Ovary (tissue), 9 donors: ENCODE data around the gene UGGT2. TPM values are rescaled to one million over a fixed set of nuclear protein-coding genes. Genes with fewer than 3 reads are reported as not detected.

Experiments
- DNase-seq, 5 donors: peaks; one replicate each; pipeline ENCODE4 v3.0.0-alpha.2; 2019 to 2020
- H3K27ac ChIP-seq, 2 donors: fragments of 200-600 bp; one replicate each; pipeline versions ENCODE4 v1.5.1 to v1.8.0; 2019 to 2022
- H3K27me3 ChIP-seq: fragments of 200-600 bp; one replicate; pipeline ENCODE4 v1.8.0; 2022
- H3K36me3 ChIP-seq: fragments of 200-600 bp; sonication (generic); one replicate; pipeline ENCODE4 v1.5.1; 2019
- H3K4me1 ChIP-seq: one replicate; pipeline ENCODE4 v1.8.1; 2013; ENCODE audit warnings: mild to moderate bottlenecking, moderate library complexity; ENCODE audit not compliant: insufficient read depth
- H3K4me3 ChIP-seq: fragments of 200-600 bp; sonication (generic); one replicate; pipeline ENCODE4 v1.5.1; 2017
- H3K9me3 ChIP-seq, 2 donors: fragments of 200-600 bp in 1 of 2; sonication (generic) in 1 of 2; one replicate each; pipeline versions ENCODE4 v1.5.1 to v1.8.1; 2013 to 2019; ENCODE audit warnings: mild to moderate bottlenecking in 1 of 2, moderate library complexity in 1 of 2
- EP300 ChIP-seq: sonication (generic); formaldehyde crosslinking; IDR thresholded peaks from one replicate; pipeline ENCODE4 v1.6.1; 2017; ENCODE audit warnings: antibody characterized with exemption
- POLR2A ChIP-seq: fragments of 450-650 bp; IDR thresholded peaks from one replicate; pipeline ENCODE4 v1.6.1; 2017; ENCODE audit warnings: antibody characterized with exemption, mild to moderate bottlenecking, moderate library complexity
- WGBS, 3 donors: extraction: QIAGEN DNeasy Blood & Tissue Kit in 1 of 3; methylation state at CpG; one replicate each; pipeline versions ENCODE4 v1.1.5 to v1.1.7; 2013 to 2017; 5-methylcytosine and 5-hydroxymethylcytosine counted together
- intact Hi-C, 4 donors: fragments of 100-400 bp; cut with DNase I; formaldehyde crosslinking; loops; one replicate each; pipeline versions ENCODE4 v1.11.0 to v1.15.1; 2022 to 2023
- polyA plus RNA-seq, 2 donors: library from polyadenylated mRNA; stranded (reverse); fragments of 200-250 nt in 1 of 2; fragments of 350-450 nt in 1 of 2; fragmentation: Illumina TruSeq in 1 of 2; extraction: RNeasy Lipid Tissue Mini Kit (QIAGEN cat#74804) in 1 of 2; gene quantifications; one replicate each; pipeline ENCODE4 v1.2.3, GENCODE V29; 2013 to 2014
- total RNA-seq, 7 donors: library from RNA; depleted of rRNA in 2 of 7; stranded (reverse); fragments of >200 nt in 2 of 7; fragmentation: NEBNext Ultra II Directional in 3 of 7; extraction: Animal tissue kit (Norgen Biotek cat#: 25700) in 3 of 7; gene quantifications; one replicate each; pipeline versions ENCODE4 v1.1.0 to v1.2.4, GENCODE V29; 2016 to 2023
- TF ChIP-seq, protein P1 (sequence below), 3 donors: fragments of 450-650 bp in 2 of 3; fragments of 200-600 bp in 1 of 3; IDR thresholded peaks; one replicate each; pipeline versions ENCODE4 v1.5.1 to v1.8.0; 2016 to 2022; ENCODE audit warnings: antibody characterized with exemption in 3 of 3, mild to moderate bottlenecking in 1 of 3
- donor health status: DM: no; HTN: no; CAD: no; lungs with moderate emphysema.
- donor health status: DM: no; HTN: no; CAD: no.
- donor health status: Bipolar disorder and iron deficiency.
- donor health status: DM: yes; HTN: yes; CAD: no.
- donor health status: DM: no; HTN: no; CAD: no.
- donor health status: DM: yes; HTN: yes; CAD: no.

The UGGT2 gene
- total and polyA plus RNA-seq, 9 donors: 7.7 to 52.6 (median 28.9) TPM

DNA sequence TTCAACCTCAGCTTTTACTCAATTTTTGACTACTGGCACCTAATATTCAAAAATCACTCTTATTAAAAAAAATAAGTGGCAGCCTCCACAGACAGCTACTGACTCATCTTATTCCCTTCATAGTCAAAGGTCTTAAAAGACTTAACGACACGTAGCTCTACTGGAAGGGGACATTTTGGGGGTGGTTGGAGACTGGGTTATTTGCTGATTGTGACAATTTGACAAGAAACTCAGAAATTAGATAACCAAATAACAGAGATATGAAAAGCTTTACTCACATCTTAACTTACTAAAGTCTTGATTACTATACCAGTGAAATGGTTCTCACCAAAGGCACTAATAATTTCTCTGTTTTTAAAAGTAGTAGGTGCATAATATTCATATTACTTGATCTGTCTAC, 25.7 kb downstream of the UGGT2 start:
- H3K36me3 ChIP-seq: no peaks in the 10 kb centered on the region
- H3K4me3 ChIP-seq: no peak overlapping the region
- no peaks in the 10 kb centered on the region for H3K9me3 ChIP-seq
- intact Hi-C loops: no loop called here
- H3K4me1 ChIP-seq: peaks cover 2% of the 10 kb centered on the region
- WGBS, 3 donors: 97 to 99% (median 97%) methylated on average over 2 of the region's 2 CpGs
- H3K27me3 ChIP-seq: no peaks in the 10 kb centered on the region
- H3K27ac ChIP-seq: no peak overlapping the region
- no peak for TF ChIP-seq POLR2A
- TF ChIP-seq EP300: no peak
- TF ChIP-seq, protein P1, sequence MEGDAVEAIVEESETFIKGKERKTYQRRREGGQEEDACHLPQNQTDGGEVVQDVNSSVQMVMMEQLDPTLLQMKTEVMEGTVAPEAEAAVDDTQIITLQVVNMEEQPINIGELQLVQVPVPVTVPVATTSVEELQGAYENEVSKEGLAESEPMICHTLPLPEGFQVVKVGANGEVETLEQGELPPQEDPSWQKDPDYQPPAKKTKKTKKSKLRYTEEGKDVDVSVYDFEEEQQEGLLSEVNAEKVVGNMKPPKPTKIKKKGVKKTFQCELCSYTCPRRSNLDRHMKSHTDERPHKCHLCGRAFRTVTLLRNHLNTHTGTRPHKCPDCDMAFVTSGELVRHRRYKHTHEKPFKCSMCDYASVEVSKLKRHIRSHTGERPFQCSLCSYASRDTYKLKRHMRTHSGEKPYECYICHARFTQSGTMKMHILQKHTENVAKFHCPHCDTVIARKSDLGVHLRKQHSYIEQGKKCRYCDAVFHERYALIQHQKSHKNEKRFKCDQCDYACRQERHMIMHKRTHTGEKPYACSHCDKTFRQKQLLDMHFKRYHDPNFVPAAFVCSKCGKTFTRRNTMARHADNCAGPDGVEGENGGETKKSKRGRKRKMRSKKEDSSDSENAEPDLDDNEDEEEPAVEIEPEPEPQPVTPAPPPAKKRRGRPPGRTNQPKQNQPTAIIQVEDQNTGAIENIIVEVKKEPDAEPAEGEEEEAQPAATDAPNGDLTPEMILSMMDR (IDR thresholded peaks at IDR 0.05): no peak
- no peak for DNase-seq

DNA sequence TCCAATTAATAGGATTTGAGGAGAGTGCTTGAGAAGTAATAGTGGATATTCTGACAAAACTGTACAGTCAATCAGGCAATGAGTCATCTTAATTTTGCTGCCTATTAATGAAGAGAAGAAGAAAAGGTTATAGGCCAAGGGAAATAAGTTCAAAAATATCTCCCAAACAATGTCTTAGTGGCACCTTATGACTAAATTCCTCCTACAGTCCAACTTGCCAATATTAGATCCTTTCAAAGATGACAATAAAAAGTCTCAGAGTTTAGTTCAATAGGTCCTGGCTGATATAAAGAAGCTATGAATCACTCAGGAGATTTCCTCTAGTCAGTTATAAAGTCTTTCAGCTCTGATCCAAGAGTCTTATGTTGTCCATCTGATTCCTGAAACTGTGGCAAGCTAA, 27.9 kb downstream of the UGGT2 start:
- intact Hi-C loops: no loop called here
- H3K27ac ChIP-seq: no peak overlapping the region
- H3K27me3 ChIP-seq: no peaks in the 10 kb centered on the region
- no peak for TF ChIP-seq POLR2A
- no peak for TF ChIP-seq EP300
- TF ChIP-seq, protein P1 (IDR thresholded peaks at IDR 0.05): no peak
- no peak overlapping the region for H3K4me3 ChIP-seq
- no peaks in the 10 kb centered on the region for H3K36me3 ChIP-seq
- H3K4me1 ChIP-seq: peaks cover 2% of the 10 kb centered on the region
- no peak for DNase-seq
- H3K9me3 ChIP-seq: no peaks in the 10 kb centered on the region

DNA sequence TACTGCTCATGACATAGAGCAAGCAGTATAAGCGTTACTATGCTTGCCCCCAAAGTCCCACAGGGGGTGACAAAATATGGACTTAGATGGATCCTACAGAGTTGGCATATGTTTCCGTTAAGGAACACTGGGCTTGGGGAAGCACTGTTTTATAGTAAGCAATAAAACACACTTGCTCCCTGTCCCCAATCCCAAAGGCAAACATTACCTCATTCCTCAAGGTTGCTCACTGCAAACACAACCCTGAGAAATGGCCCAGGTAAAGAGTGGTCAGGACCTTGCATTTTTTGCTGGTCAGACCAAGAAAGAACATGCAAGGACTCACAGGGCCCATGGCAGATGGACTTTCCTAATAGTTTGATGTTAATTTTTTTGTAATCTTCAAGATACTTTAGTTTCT, 32.3 kb downstream of the UGGT2 start:
- Histone ChIP-seq H3K27me3 (no peaks in the 10 kb centered on the region), H3K4me1 (peaks cover 2% of the 10 kb centered on the region), H3K9me3 (peaks cover 0 to 7% of the 10 kb centered on the region in 2 donors), H3K36me3 (no peaks in the 10 kb centered on the region), H3K27ac (no peak overlapping the region), H3K4me3 (no peak overlapping the region)
- TF ChIP-seq, protein P1 (IDR thresholded peaks at IDR 0.05): no peak
- TF ChIP-seq POLR2A (no peak), EP300 (no peak)
- 95 to 96% (median 95%) methylated on average over 2 of the region's 2 CpGs for WGBS, 3 donors
- intact Hi-C loops: loop anchor here in 1 of 4 donors (5.0 kb wide), 1 partner anchor 66 kb away; no protein-coding TSS in a partner anchor
- no peak for DNase-seq

DNA sequence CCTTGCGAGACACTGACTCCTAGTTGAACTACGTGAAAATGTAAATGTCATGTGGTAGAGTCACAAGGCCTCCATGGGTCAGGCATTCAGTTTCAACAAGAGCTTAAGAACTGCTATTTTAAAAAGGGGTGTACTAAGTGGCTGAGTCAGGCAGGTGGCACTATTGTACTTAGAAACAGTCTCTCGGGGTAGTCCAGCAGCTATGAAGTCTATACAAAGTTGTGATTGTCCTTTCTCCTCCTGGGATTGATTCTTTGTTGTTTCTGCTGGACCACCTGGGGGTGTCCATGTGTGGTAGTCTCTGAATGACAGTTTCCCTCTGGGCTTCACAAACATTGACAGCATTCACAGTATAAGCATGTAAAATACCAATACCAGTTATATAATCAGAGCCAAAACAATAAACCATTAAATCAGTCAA, 33.0 kb downstream of the UGGT2 start:
- H3K9me3 ChIP-seq: peaks cover 0 to 10% of the 10 kb centered on the region in 2 donors
- WGBS, 3 donors: 52 to 57% (median 57%) methylated on average over 3 of the region's 3 CpGs
- no peak overlapping the region for H3K27ac ChIP-seq
- intact Hi-C loops: loop anchor here in 1 of 4 donors (5.0 kb wide), 1 partner anchor 67 kb away; no protein-coding TSS in a partner anchor
- no peak overlapping the region for H3K4me3 ChIP-seq
- no peak for TF ChIP-seq POLR2A
- no peak for TF ChIP-seq EP300
- TF ChIP-seq, protein P1 (IDR thresholded peaks at IDR 0.05): no peak
- H3K27me3 ChIP-seq: no peaks in the 10 kb centered on the region
- DNase-seq: no peak
- no peaks in the 10 kb centered on the region for H3K36me3 ChIP-seq
- peaks cover 2% of the 10 kb centered on the region for H3K4me1 ChIP-seq
